ENCODE measurements around the gene C19orf38.

The C19orf38 gene

DNA sequence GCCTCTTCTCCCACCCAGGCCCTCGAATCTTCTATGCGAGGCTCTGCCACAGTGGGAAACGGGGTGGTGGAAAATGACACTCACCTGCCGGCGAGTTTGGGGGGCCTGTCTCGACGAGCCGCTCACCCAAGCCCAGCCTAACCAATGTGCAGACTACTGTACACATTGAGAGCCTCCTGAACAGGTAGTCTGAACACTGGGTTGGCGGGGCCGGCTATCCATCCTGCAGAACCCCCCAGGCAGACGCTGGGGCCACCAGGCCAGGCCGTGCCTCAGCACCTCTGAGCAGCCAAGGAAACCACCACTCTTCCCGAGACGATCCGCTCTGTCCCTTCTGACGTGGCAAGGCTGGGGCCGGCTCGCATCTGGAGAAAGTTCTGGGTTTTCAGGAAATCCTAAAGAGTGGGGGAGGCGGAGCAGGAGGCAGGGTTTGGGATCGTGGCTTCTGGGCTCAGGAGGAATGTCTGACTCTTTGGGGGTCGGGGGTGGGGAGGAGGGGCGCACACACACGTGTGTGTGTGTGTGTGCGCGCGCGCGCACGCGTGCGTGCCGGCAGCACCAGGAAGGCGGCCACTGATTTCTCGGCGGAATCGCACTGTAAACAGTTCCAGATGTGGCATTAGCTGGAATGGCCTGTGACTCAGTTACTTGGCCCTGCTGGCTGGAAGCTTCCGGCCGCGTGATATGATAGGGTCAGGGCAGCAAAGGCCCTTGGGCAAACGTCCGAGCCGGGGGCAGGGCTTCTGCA lies 30.8 kb upstream of the C19orf38 start:
- ATAC-seq, result no peak
- H3K4me3 Mint-ChIP-seq, result no peak overlapping the region

GRCh38 chr19:10818301-10819123 lies 29.7 kb upstream of the C19orf38 start:
- peak overlapping the region in 1 of 2 donors; percentile 74 for H3K27ac Mint-ChIP-seq
- H3K4me3 Mint-ChIP-seq, result no peak overlapping the region

More for the DNA sequence above, 30.8 kb upstream of the C19orf38 start:
- H3K4me1 Mint-ChIP-seq, result peaks cover 40% of the 10 kb centered on the region
- no peak for DNase-seq
- H3K27ac Mint-ChIP-seq, result peak overlapping the region in 1 of 2 donors; percentile 74
- no peaks in the 10 kb centered on the region for H3K9me3 Mint-ChIP-seq
- H3K27me3 Mint-ChIP-seq, result no peaks in the 10 kb centered on the region

GRCh38 chr19:10819124-10820060 lies 28.8 kb upstream of the C19orf38 start:
- ATAC-seq (no peak), DNase-seq (no peak)
- H3K4me1 Mint-ChIP-seq, result peaks cover 29% of the 10 kb centered on the region
- H3K27ac Mint-ChIP-seq, result peak overlapping the region; percentile 46 to 67
- H3K27me3 Mint-ChIP-seq, result no peaks in the 10 kb centered on the region
- H3K9me3 Mint-ChIP-seq, result no peaks in the 10 kb centered on the region
- H3K4me3 Mint-ChIP-seq, result no peak overlapping the region

More at GRCh38 chr19:10818301-10819123, 29.7 kb upstream of the C19orf38 start:
- no peak for ATAC-seq
- Mint-ChIP-seq H3K27me3 (no peaks in the 10 kb centered on the region), H3K9me3 (no peaks in the 10 kb centered on the region), H3K4me1 (peaks cover 30% of the 10 kb centered on the region)
- DNase-seq, result no peak

DNA sequence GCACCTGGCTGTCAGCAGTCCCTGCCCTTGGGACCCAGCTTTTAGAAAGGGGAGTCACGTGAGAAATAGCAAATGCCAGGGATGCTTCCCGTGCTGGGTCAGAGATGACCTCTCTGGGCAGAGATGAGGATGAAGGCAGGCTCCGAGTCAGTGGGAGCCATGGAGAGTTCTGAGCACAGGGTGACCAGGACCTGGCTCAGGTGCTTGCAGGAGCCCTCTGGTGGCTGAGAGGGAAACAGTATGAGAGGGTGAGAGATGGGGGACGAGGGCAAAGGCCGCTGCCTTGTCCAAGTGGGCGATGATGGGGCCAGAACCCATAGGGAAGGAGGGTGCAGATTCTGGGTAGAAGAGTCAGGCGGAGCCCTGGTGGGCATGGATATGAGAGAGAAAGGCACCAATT lies 28.0 kb upstream of the C19orf38 start:
- DNase-seq (no peak), ATAC-seq (peak; percentile 35)
- H3K27ac Mint-ChIP-seq, result peak overlapping the region; percentile 87 to 91
- H3K27me3 Mint-ChIP-seq, result no peaks in the 10 kb centered on the region
- H3K9me3 Mint-ChIP-seq, result no peaks in the 10 kb centered on the region
- H3K4me1 Mint-ChIP-seq, result peaks cover 29% of the 10 kb centered on the region
- H3K4me3 Mint-ChIP-seq, result no peak overlapping the region

DNA sequence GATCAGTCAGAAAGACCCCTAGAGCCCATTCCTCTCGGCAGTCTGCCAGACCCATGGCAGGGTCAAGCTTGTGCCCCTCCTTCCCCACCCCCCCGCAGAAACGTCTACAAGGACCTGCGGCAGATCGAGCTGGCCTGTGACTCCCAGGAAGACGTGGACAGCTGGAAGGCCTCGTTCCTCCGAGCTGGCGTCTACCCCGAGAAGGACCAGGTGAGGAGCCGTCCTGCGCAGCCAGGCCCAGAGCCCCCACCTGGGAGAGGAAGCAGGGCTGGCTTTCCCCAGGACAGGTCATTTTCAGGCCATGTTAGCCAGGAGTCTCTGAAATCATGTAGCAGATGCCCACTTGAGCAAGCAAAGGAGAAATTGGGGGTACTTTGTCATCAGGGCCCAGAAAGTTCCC lies 24.5 kb upstream of the C19orf38 start:
- Mint-ChIP-seq H3K4me3 (no peak overlapping the region), H3K9me3 (no peaks in the 10 kb centered on the region), H3K27me3 (no peaks in the 10 kb centered on the region), H3K4me1 (peaks cover 29% of the 10 kb centered on the region), H3K27ac (peak overlapping the region in 1 of 2 donors; percentile 85)
- ATAC-seq, result no peak
- DNase-seq, result no peak

- no peak for ATAC-seq
- Mint-ChIP-seq H3K4me1 (peaks cover 15% of the 10 kb centered on the region), H3K27ac (no peak overlapping the region), H3K27me3 (no peaks in the 10 kb centered on the region), H3K9me3 (no peaks in the 10 kb centered on the region), H3K4me3 (no peak overlapping the region)
- DNase-seq, result no peak
Observed at GRCh38 chr19:10826231-10826630, 22.0 kb upstream of the C19orf38 start.

GRCh38 chr19:10826846-10827245 lies 21.4 kb upstream of the C19orf38 start:
- peaks cover 10% of the 10 kb centered on the region for H3K4me1 Mint-ChIP-seq
- H3K27ac Mint-ChIP-seq, result no peak overlapping the region
- H3K4me3 Mint-ChIP-seq, result no peak overlapping the region

DNA sequence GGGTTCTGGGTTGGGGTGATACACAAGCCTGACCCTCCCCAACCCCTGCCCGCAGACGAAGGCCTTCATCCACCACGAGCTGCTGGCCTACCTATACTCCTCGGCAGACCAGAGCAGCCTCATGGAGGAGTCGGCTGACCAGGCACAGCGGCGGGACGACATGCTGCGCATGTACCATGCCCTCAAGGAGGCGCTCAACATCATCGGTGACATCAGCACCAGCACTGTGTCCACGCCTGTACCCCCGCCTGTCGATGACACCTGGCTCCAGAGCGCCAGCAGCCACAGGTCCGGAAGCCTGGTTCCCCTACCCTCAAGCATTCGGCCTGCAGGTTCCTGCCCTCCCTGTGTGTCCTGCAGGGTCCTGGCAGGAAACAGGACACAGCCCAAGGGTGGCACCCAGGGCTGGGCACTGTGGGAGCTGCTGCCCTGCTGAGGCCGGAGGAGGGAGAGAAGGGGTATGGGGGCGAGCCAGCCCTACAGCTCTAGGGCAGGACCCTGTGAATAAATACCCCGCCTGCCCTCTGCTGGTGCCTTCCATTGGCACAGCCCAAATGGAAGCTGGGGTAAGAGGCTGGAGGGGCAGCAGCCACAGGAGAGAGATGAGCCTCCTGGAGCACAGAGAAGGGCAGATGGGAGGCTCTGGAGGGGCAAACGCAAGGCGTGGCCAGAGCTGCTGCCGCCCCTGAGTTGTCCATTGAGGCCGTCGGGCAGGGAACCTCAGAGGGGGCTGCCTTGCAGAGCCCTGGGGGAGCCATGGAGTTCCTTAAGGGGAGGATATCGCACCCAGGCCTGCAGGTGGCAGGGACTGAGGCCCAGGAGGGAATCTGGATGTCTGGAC lies 19.0 kb upstream of the C19orf38 start:
- H3K4me3 Mint-ChIP-seq, result no peak overlapping the region
- DNase-seq, result no peak
- H3K27ac Mint-ChIP-seq, result peak overlapping the region; percentile 49 to 96

More at GRCh38 chr19:10826846-10827245, 21.4 kb upstream of the C19orf38 start:
- DNase-seq, result no peak
- H3K9me3 Mint-ChIP-seq, result no peaks in the 10 kb centered on the region
- H3K27me3 Mint-ChIP-seq, result no peaks in the 10 kb centered on the region
- no peak for ATAC-seq

GRCh38 chr19:10829967-10830366 lies 18.2 kb upstream of the C19orf38 start:
- ATAC-seq, result peak; percentile 35
- no peak for DNase-seq
- peak overlapping the region; percentile 49 to 96 for H3K27ac Mint-ChIP-seq
- no peaks in the 10 kb centered on the region for H3K27me3 Mint-ChIP-seq
- no peaks in the 10 kb centered on the region for H3K9me3 Mint-ChIP-seq
- peaks cover 12% of the 10 kb centered on the region for H3K4me1 Mint-ChIP-seq
- no peak overlapping the region for H3K4me3 Mint-ChIP-seq

More for the DNA sequence above, 19.0 kb upstream of the C19orf38 start:
- peak; percentile 36 for ATAC-seq
- H3K27me3 Mint-ChIP-seq, result no peaks in the 10 kb centered on the region
- no peaks in the 10 kb centered on the region for H3K9me3 Mint-ChIP-seq
- H3K4me1 Mint-ChIP-seq, result peaks cover 9% of the 10 kb centered on the region

DNA sequence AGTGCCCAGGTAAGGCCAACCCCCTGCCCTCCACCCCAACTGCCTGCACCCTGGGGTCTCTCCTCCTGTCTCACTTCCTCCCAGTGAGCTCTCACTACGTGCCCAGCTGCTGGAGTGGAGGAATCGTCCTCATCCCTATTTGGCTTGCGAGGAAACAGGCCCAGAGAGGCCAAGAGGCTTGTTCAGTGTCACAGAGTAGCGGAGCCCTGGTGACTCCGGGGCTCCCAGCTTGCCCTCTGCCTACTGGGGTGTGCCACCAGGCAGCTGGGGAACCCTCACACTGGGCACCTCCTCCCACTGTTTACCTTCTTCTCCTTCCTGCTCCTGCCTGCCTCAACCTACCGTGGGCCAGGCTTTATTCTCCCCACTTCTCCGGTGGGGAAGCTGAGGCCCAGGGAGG lies 17.8 kb upstream of the C19orf38 start:
- H3K9me3 Mint-ChIP-seq, result no peaks in the 10 kb centered on the region
- H3K27me3 Mint-ChIP-seq, result no peaks in the 10 kb centered on the region
- no peak overlapping the region for H3K4me3 Mint-ChIP-seq
- peaks cover 16% of the 10 kb centered on the region for H3K4me1 Mint-ChIP-seq
- ATAC-seq (peak; percentile 1), DNase-seq (no peak)
- H3K27ac Mint-ChIP-seq, result peak overlapping the region in 1 of 2 donors; percentile 96

DNA sequence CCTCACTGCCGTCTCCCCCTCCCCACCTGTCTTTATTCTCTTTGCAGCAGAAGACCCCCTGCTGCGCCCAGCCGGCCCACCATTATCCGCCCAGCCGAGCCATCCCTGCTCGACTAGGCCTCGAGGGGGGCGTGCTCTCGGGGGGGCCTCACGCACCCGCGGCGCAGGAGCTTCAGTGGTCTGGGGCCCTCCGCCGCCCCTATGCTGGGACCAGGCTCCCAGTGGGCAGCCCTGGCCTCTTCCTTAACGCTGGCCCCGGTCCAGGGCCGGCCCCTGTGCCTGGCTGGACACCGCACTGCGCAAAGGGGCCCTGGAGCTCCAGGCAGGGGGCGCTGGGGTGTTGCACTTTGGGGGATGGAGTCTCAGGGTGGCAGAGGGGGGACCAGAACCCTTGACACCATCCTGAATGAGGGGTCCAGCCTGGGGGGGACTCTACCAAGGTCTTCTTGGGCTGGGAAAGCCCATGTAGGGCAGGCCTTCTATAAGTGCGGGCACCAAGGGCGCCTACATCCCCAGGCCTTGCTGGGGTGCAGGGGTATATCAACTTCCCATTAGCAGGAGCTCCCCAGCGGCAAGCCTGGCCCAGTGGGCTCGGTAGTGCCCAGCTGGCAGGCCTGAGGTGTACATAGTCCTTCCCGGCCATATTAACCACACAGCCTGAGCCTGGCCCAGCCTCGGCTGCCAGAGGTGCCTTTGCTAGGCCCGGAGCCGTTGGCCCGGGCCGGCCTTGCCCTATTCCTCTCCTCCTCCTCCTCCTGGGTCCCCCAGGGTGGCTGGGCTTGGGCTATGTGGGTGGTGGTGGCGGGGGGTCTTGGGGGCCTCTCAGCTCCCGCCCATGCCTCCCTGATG lies 17.1 kb upstream of the C19orf38 start:
- Mint-ChIP-seq H3K27ac (peak overlapping the region in 1 of 2 donors; percentile 89), H3K27me3 (no peaks in the 10 kb centered on the region), H3K9me3 (peaks cover 0 to under 1% of the 10 kb centered on the region in 2 donors), H3K4me1 (peaks cover 24% of the 10 kb centered on the region), H3K4me3 (no peak overlapping the region)
- no peak for ATAC-seq
- no peak for DNase-seq

DNA sequence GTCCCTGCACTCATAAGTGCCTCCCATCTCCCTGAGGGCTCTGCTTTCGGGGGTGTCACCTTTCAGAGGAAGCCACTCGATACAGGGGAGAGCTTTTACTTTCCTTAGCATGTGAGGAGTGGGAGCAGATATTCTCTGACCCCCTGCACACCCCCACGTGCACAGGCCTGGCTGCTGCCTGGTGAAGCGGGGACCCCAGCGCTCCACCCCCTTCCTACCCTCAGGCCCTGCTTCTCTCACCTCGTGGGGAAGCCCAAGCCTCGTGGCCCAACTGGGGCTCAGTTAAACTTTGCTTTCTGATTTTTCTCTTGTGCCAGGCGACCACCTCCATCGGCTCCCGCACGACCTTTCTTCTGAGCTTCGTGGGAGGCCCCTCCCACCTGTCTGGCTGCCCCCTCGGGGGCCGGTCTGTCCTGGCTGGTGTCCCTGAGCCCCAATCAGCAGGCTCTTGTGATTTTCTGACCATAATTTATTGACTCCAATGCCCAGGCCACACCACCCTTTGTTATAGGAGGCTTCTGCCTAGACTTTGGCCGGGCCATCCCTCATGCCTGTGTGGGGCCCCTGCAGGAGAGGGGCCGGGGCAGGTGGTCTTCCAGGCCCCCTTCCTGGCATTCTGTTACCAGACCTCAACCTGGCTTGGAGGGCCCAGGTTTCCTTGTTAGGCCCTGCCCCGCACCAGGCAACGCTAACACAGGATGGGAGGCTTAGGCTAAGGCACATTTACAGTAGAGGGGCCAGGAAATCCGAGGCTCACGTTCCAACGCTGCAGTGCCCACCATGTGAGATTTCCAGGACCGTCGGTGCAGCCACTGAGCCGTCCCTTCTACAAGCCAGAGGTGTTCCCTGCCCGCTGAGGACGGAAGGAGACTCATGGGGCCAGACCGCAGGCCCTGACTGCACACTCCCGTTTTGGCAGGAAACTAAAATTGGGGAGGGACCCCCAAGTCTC lies 16.0 kb upstream of the C19orf38 start:
- Mint-ChIP-seq H3K4me1 (peaks cover 34% of the 10 kb centered on the region), H3K27me3 (no peaks in the 10 kb centered on the region), H3K27ac (peak overlapping the region; percentile 52 to 89), H3K4me3 (no peak overlapping the region), H3K9me3 (peaks cover 0 to 7% of the 10 kb centered on the region in 2 donors)
- ATAC-seq (no peak), DNase-seq (no peak)

- ATAC-seq (no peak), DNase-seq (no peak)
- peaks cover 0 to 7% of the 10 kb centered on the region in 2 donors for H3K9me3 Mint-ChIP-seq
- peak overlapping the region in 1 of 2 donors; percentile 74 for H3K27ac Mint-ChIP-seq
- no peaks in the 10 kb centered on the region for H3K27me3 Mint-ChIP-seq
- H3K4me1 Mint-ChIP-seq, result peaks cover 34% of the 10 kb centered on the region
- no peak overlapping the region for H3K4me3 Mint-ChIP-seq
Observed at GRCh38 chr19:10832939-10833296, 15.3 kb upstream of the C19orf38 start.
